Measurements from ENCODE around the gene NAA35. TPM values are rescaled to one million over a fixed set of nuclear protein-coding genes. Genes with fewer than 3 reads are reported as not detected.
A peak's percentile ranks its signal among the peaks of the same experiment; 100 is the strongest.

Gene NAA35
- total and polyA plus RNA-seq, 9 of the 15 experiments (the other 6 are each of a cell fraction or from before 2014, with no cell fraction given), result 17.7 to 43.9 (median 29.0) TPM

GRCh38 chr9:85940832-85941621, at the start of gene NAA35 (continued):
- TF ChIP-seq HNRNPUL1 (IDR thresholded peaks at IDR 0.05; ENCODE audit: low read length) (no peak), KDM4B (IDR thresholded peaks at IDR 0.05; ENCODE audit: borderline replicate concordance in 2 of 2, low read depth in 1 of 2) (no peak), KDM1A (IDR thresholded peaks at IDR 0.05) (no peak), CCAR2 (IDR thresholded peaks at IDR 0.05; ENCODE audit: low read depth, low read length) (no peak), GTF2F1 (IDR thresholded peaks at IDR 0.05; ENCODE audit: low read depth, low read length) (no peak), ZNF639 (CRISPR knock-in tag; conservative IDR thresholded peaks at IDR 0.05 in 1 of 2, IDR thresholded peaks at IDR 0.05 in 1 of 2) (peak in 1 of 2 experiments; percentile 98; a peak in 2 of 4 replicates), CREBBP (IDR thresholded peaks at IDR 0.05; ENCODE audit: low read depth, low read length) (no peak), NCOA1 (IDR thresholded peaks at IDR 0.05; ENCODE audit: low read depth) (no peak), ZBTB1 (CRISPR knock-in tag; IDR thresholded peaks at IDR 0.05; ENCODE audit: borderline replicate concordance, low read depth) (0 out of 2 replicates have a peak, but pooled peaks have one; percentile 31), BRF2 (IDR thresholded peaks at IDR 0.05; ENCODE audit: borderline replicate concordance, insufficient read depth, insufficient read length) (no peak), GMEB1 (CRISPR knock-in tag; IDR thresholded peaks at IDR 0.05) (0 out of 2 replicates have a peak, but pooled peaks have one; percentile 4), ZNF551 (CRISPR knock-in tag; IDR thresholded peaks at IDR 0.05) (no peak), ZFX (CRISPR knock-in tag; IDR thresholded peaks at IDR 0.05) (peak; percentile 83), TRIM25 (IDR thresholded peaks at IDR 0.05; ENCODE audit: borderline replicate concordance) (no peak), STAT5B (CRISPR knock-in tag; IDR thresholded peaks at IDR 0.05) (no peak), U2AF2 (optimal IDR thresholded peaks at IDR 0.05; ENCODE audit: low read depth, low read length) (no peak), EZH2 (IDR thresholded peaks at IDR 0.05; ENCODE audit: borderline replicate concordance, low read depth, low read length) (no peak)
